H1 (cell line): Measurements from ENCODE around the gene ISG15. TPM values are rescaled to one million over a fixed set of nuclear protein-coding genes. Genes with fewer than 3 reads are reported as not detected.

Experiments
- FOSL1 ChIP-seq: IDR thresholded peaks from 2 replicates; pipeline ENCODE4 v1.6.1; 2011; ENCODE audit warnings: mild to moderate bottlenecking, low read depth, low read length, moderate library complexity; ENCODE audit not compliant: insufficient read depth
- JUN ChIP-seq: IDR thresholded peaks from 2 replicates; pipeline ENCODE4 v1.6.1; 2011; ENCODE audit warnings: low read depth, mild to moderate bottlenecking, improper control_type of control experiment, low read length
- RXRA ChIP-seq: IDR thresholded peaks from 2 replicates; pipeline ENCODE4 v1.6.1; 2011; ENCODE audit warnings: low read depth, mild to moderate bottlenecking, low read length, moderate library complexity; ENCODE audit not compliant: insufficient read depth
- SIN3A ChIP-seq, 2 experiments: IDR thresholded peaks in 1 of 2; conservative IDR thresholded peaks in 1 of 2; 2 replicates each; pipeline ENCODE4 v1.6.1; 2011 to 2012; ENCODE audit warnings: low read length in 2 of 2, improper control_type of control experiment in 1 of 2, low read depth in 1 of 2, mild to moderate bottlenecking in 1 of 2
- TAF1 ChIP-seq: IDR thresholded peaks from 2 replicates; pipeline ENCODE4 v1.6.1; 2011; ENCODE audit warnings: mild to moderate bottlenecking, low read depth, low read length
- TCF12 ChIP-seq: IDR thresholded peaks from 2 replicates; pipeline ENCODE4 v1.6.1; 2011; ENCODE audit warnings: low read depth, mild to moderate bottlenecking, low read length
- polyA plus RNA-seq, 7 experiments: library from polyadenylated mRNA; depleted of rRNA in 3 of 7; stranded (reverse) in 5 of 7; unstranded in 2 of 7; fragments of >200 nt in 5 of 7; fragments of 200-250 nt in 2 of 7; gene quantifications; 1 replicate in 5 of 7; 2 replicates in 1 of 7; 4 replicates in 1 of 7; pipeline versions ENCODE4 v1.2.1 to v1.2.3, GENCODE V29; 2011 to 2013; ENCODE audit warnings: missing spikeins in 2 of 7, mixed read lengths in 2 of 7
- total RNA-seq: library from RNA; stranded (reverse); fragmentation: NEBNext Ultra II Directional; extraction: Animal tissue kit (Norgen Biotek cat#: 25700); gene quantifications from 2 replicates; pipeline ENCODE4 v1.2.1, GENCODE V29; 2021

ISG15 gene
- total and polyA plus RNA-seq, 2 of the 8 experiments (the other 6 are each of a cell fraction or from before 2014, with no cell fraction given) = 29.3 to 121 TPM

DNA sequence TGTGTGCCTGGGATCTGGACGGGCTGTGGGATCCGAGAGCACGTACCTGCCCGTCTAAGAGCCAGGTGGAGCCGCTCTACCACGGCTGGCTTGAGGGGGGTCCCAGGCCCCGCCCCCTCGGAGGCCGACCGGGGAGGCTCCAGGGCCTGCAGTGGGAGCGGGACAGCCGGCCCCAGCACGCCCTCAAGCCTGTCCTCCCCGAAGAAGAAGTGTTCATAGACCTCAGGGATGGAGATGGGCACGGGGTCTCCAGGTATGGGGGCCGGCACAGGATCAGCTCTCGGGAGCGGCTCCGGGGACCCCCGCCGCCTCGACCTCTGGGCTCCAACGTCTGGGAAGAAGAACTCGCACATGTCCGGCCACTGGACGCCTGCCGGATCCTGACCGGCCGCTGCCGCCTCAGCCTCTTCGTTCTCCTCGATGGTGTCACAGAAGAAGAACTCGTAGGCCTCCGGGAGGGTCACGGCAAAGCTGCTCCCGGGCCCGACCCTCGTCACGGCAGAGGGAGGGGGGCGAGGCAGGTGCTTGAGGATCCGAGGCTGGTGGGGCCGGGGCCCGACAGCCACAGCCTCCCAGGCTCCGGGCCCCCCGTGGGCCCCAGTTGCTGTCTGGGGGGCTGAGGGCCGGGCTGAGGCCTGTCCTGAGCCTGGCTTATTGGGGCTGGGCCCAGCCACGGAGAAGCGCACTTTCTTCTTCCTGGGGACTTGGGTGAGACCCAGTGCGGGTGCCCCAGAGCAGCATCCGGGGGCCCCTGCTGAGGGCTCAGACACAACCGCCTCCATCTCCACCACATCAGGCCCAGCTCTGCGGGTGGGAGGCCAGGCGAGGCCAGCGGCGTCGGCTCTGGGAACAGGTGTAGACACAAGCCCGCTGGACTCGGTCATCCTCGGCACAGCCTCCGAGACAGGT, 34.2 kb upstream of the ISG15 start (continued):
- TF ChIP-seq SIN3A (conservative IDR thresholded peaks at IDR 0.05 in 1 of 2, IDR thresholded peaks at IDR 0.05 in 1 of 2; ENCODE audit: low read depth in 1 of 2, low read length in 2 of 2) (no peak), TAF1 (no peak), TCF12 (no peak), FOSL1 (no peak), RXRA (no peak), JUN (no peak)
- TF ChIP-seq, all 59 proteins: peak for 0
